Stimulated activated memory B cell treated with anti-CD40 and anti-IgM and Interleukin-4, amounts not matched to agents 10 μg/mL and 1 μg/mL and 100 μg/mL, for 72 hours (primary cell): Measurements from ENCODE around the gene POP7.

Source experiments
- ATAC-seq: fragments of 150-1000 bp; cut with Tn5 transposase; 2 replicates; pipeline ENCODE4 v1.10.0; 2021
- H3K27ac Mint-ChIP-seq: one replicate; pipeline ENCODE4 v1.8.0; 2022; ENCODE audit warnings: mild to moderate bottlenecking, mixed read lengths
- H3K27me3 Mint-ChIP-seq: one replicate; pipeline ENCODE4 v1.8.0; 2022; ENCODE audit warnings: mixed read lengths
- H3K36me3 Mint-ChIP-seq: one replicate; pipeline ENCODE4 v1.8.0; 2022; ENCODE audit warnings: mixed read lengths
- H3K4me1 Mint-ChIP-seq: one replicate; pipeline ENCODE4 v1.8.0; 2022; ENCODE audit warnings: mixed read lengths
- H3K4me3 Mint-ChIP-seq: one replicate; pipeline ENCODE4 v1.8.0; 2022; ENCODE audit warnings: mild to moderate bottlenecking, moderate library complexity, mixed read lengths
- H3K9me3 Mint-ChIP-seq: one replicate; pipeline ENCODE4 v1.8.0; 2022; ENCODE audit warnings: mixed read lengths

POP7 gene

GRCh38 chr7:100685049-100685605 lies 20.8 kb upstream of the POP7 start:
- peaks cover 24% of the 10 kb centered on the region for H3K4me1 Mint-ChIP-seq
- peaks cover 44% of the 10 kb centered on the region for H3K36me3 Mint-ChIP-seq
- no peaks in the 10 kb centered on the region for H3K9me3 Mint-ChIP-seq
- H3K27ac Mint-ChIP-seq, result no peak overlapping the region
- no peaks in the 10 kb centered on the region for H3K27me3 Mint-ChIP-seq
- no peak for ATAC-seq
- no peak overlapping the region for H3K4me3 Mint-ChIP-seq

GRCh38 chr7:100685631-100686145 lies 20.2 kb upstream of the POP7 start:
- H3K36me3 Mint-ChIP-seq, result peaks cover 41% of the 10 kb centered on the region
- no peaks in the 10 kb centered on the region for H3K9me3 Mint-ChIP-seq
- H3K4me1 Mint-ChIP-seq, result peaks cover 25% of the 10 kb centered on the region
- H3K4me3 Mint-ChIP-seq, result no peak overlapping the region
- ATAC-seq, result no peak
- H3K27ac Mint-ChIP-seq, result no peak overlapping the region
- H3K27me3 Mint-ChIP-seq, result no peaks in the 10 kb centered on the region

GRCh38 chr7:100686201-100686821 lies 19.6 kb upstream of the POP7 start:
- Mint-ChIP-seq H3K27me3 (no peaks in the 10 kb centered on the region), H3K4me1 (peaks cover 25% of the 10 kb centered on the region), H3K4me3 (no peak overlapping the region), H3K36me3 (peaks cover 41% of the 10 kb centered on the region), H3K27ac (no peak overlapping the region), H3K9me3 (no peaks in the 10 kb centered on the region)
- no peak for ATAC-seq

- Mint-ChIP-seq H3K27ac (no peak overlapping the region), H3K27me3 (no peaks in the 10 kb centered on the region), H3K9me3 (no peaks in the 10 kb centered on the region), H3K4me3 (no peak overlapping the region), H3K4me1 (peaks cover 30% of the 10 kb centered on the region), H3K36me3 (peaks cover 41% of the 10 kb centered on the region)
- ATAC-seq, result no peak
Measured at GRCh38 chr7:100686822-100687211, 19.1 kb upstream of the POP7 start.

- Mint-ChIP-seq H3K36me3 (peaks cover 41% of the 10 kb centered on the region), H3K9me3 (no peaks in the 10 kb centered on the region), H3K27ac (no peak overlapping the region), H3K27me3 (no peaks in the 10 kb centered on the region), H3K4me1 (peaks cover 35% of the 10 kb centered on the region), H3K4me3 (no peak overlapping the region)
- no peak for ATAC-seq
Measured at GRCh38 chr7:100687261-100687660, 18.7 kb upstream of the POP7 start.

- ATAC-seq, result no peak
- Mint-ChIP-seq H3K36me3 (peaks cover 41% of the 10 kb centered on the region), H3K4me3 (no peak overlapping the region), H3K27ac (peak overlapping the region; percentile 71), H3K4me1 (peaks cover 40% of the 10 kb centered on the region), H3K27me3 (no peaks in the 10 kb centered on the region), H3K9me3 (no peaks in the 10 kb centered on the region)
Measured at GRCh38 chr7:100687751-100688300, 18.1 kb upstream of the POP7 start.

GRCh38 chr7:100688326-100688860 lies 17.5 kb upstream of the POP7 start:
- no peak for ATAC-seq
- Mint-ChIP-seq H3K9me3 (no peaks in the 10 kb centered on the region), H3K4me3 (no peak overlapping the region), H3K27ac (peak overlapping the region; percentile 71), H3K4me1 (peaks cover 46% of the 10 kb centered on the region), H3K36me3 (peaks cover 41% of the 10 kb centered on the region), H3K27me3 (no peaks in the 10 kb centered on the region)

- H3K27ac Mint-ChIP-seq, result peak overlapping the region; percentile 71
- H3K27me3 Mint-ChIP-seq, result no peaks in the 10 kb centered on the region
- peaks cover 40% of the 10 kb centered on the region for H3K36me3 Mint-ChIP-seq
- H3K4me1 Mint-ChIP-seq, result peaks cover 47% of the 10 kb centered on the region
- H3K9me3 Mint-ChIP-seq, result no peaks in the 10 kb centered on the region
- no peak overlapping the region for H3K4me3 Mint-ChIP-seq
- peak; percentile 7 for ATAC-seq
Measured at GRCh38 chr7:100689230-100690135, 16.4 kb upstream of the POP7 start.

GRCh38 chr7:100691676-100692577 lies 14.0 kb upstream of the POP7 start:
- ATAC-seq, result peak; percentile 71
- Mint-ChIP-seq H3K9me3 (no peaks in the 10 kb centered on the region), H3K27ac (no peak overlapping the region), H3K4me3 (peak overlapping the region; percentile 99), H3K27me3 (no peaks in the 10 kb centered on the region), H3K4me1 (peaks cover 62% of the 10 kb centered on the region), H3K36me3 (peaks cover 21% of the 10 kb centered on the region)

GRCh38 chr7:100692578-100692961 lies 13.4 kb upstream of the POP7 start:
- Mint-ChIP-seq H3K27me3 (no peaks in the 10 kb centered on the region), H3K36me3 (peaks cover 15% of the 10 kb centered on the region), H3K27ac (peak overlapping the region; percentile 94), H3K4me3 (peak overlapping the region; percentile 99), H3K4me1 (peaks cover 62% of the 10 kb centered on the region), H3K9me3 (no peaks in the 10 kb centered on the region)
- no peak for ATAC-seq

- Mint-ChIP-seq H3K27me3 (no peaks in the 10 kb centered on the region), H3K9me3 (no peaks in the 10 kb centered on the region), H3K4me1 (peaks cover 54% of the 10 kb centered on the region), H3K4me3 (peak overlapping the region; percentile 99), H3K36me3 (peaks cover 9% of the 10 kb centered on the region), H3K27ac (peak overlapping the region; percentile 94)
- peak; percentile 67 for ATAC-seq
Measured at GRCh38 chr7:100693312-100694097, 12.4 kb upstream of the POP7 start.

- Mint-ChIP-seq H3K27me3 (no peaks in the 10 kb centered on the region), H3K27ac (peak within 1 kb of the TSS; percentile 94), H3K9me3 (no peaks in the 10 kb centered on the region), H3K36me3 (peaks cover 5% of the 10 kb centered on the region), H3K4me1 (peaks cover 47% of the 10 kb centered on the region), H3K4me3 (peak within 1 kb of the TSS; percentile 99)
- peak; percentile 78 for ATAC-seq
Measured at GRCh38 chr7:100694098-100694745, 11.7 kb upstream of the POP7 start, which contains the start of gene GIGYF1. Gene GIGYF1 (minus strand): TSS chr7:100694250. CDS start chr7:100688238, 6,012 bp downstream.

- Mint-ChIP-seq H3K36me3 (peaks cover 5% of the 10 kb centered on the region), H3K9me3 (no peaks in the 10 kb centered on the region), H3K27me3 (no peaks in the 10 kb centered on the region), H3K27ac (peak overlapping the region; percentile 74), H3K4me3 (no peak overlapping the region), H3K4me1 (peaks cover 36% of the 10 kb centered on the region)
- no peak for ATAC-seq
Measured at GRCh38 chr7:100696123-100696521, 9.8 kb upstream of the POP7 start.
